Measurements from ENCODE around the gene SLC6A5.
"Not testable (repeated sequence)": the region's sequence is repeated elsewhere in the genome, so short reads cannot be mapped to it uniquely, and the experiment has no call there.

Gene SLC6A5

DNA sequence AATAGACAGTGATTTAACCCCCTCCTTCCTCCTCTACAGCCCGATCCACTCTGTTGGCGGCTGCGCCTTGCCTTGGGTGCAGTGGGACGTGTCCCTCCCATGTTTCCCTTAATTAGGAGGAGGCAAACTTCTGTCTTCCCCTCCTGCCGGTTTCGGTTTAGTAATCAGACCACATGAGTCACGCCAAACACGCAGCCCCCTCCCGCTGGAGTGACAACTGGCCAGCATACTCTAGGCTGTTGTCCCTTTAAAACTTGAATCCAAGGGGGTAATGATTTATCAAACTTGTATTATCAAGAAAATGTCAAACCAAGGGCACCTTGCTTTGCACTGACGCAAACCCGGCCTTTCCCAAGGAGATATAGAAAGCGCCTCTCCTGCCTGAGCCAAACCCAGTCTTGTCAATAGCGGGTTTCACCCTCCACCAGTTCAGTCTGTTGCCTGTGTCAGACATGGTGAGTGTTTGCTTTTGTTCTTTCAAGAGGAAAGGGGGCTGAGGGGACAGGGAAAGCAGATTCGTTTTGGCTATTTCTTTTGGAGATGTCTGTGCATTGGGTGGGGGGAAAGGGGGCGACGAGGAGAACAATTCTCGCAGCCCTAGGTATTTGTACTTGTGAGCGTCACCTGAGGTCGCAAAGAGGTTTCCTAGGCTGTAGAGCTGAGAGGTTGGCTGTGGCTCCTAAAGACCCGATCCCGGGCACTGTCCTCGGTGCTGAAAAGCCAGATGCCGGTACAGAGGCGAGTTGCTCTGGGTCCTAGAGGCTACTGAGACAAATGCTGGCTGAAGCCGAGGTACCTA lies at the start of gene SLC6A5:
Gene SLC6A5, plus strand, starts transcription at position 388 of the 799 bp plus-strand sequence. Its CDS starts 65 bp downstream, at position 453.
- no peak for DNase-seq

DNA sequence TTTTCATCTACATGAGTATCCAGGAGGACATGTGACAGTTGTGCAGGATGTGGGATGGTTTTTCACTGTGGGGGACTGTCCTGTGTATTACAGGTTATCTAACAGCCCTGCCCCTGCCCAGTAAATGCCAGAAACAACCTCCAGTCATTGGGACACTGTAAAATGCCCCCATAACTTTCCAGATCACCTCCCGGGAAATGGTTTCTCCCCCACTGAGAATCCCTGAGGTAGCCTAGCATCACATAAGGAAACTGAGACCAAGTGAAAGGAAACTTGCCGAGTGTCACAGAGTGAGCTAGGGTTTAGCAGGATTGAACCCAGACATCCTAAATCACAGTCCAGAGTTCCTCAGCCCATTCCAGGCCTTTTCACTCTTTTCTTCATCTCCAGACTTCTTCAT lies 48.3 kb upstream of the SLC6A5 start:
- DNase-seq: no peak

DNA sequence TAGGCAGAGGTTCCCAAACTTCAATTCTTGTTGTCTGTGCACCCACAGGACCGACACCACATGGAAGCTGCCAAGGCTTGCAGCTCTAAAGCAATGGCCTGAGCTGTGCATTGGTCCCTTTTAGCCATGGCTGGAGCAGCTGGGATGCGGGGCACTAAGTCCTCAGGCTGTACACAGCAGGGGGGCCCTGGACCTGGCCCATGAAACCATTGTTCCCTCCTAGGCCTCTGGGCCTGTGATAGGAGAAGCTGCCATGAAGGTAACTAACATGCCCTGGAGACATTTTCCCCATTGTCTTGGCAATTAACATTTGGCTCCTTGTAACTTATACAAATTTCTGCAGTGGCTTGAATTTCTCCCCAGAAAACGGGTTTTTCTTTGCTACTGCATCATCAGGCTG lies 43.6 kb upstream of the SLC6A5 start:
- DNase-seq: no peak

DNA sequence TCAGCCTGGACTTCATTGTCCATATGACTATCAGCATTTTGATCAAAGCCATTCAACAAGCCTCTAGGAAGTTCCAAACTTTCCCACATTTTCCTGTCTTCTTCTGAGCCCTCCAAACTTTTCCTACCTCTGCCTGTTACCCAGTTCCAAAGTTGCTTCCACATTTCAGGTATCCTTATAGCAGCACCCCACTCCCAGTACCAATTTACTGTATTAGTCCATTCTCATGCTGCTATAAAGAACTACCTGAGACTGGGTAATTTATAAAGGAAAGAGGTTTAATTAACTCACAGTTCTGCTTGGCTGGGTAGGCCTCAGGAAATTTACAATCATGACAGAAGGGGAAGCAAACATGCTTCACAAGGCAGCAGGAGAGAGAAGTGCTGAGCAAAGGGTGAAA lies 43.0 kb upstream of the SLC6A5 start:
- DNase-seq: not testable (repeated sequence)

DNA sequence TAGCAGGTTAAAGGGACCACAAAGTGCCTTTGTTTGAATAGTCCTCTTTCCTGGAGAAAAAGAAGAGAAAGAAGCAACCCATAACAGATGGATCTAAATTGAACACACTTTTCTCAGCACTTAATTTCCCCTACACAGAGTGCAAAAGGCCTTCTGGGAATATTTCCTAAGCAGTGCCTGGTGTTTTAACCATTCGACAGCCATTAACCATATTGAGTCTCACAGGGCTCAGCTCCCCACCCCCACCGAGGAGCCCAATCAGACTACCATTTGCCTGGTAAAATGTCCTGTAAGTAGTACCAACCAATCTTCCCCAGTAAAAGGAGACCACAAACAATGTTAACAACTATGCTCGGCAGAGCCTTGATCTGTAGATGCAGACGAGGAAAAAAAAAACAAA lies 40.7 kb upstream of the SLC6A5 start:
- DNase-seq: no peak

DNA sequence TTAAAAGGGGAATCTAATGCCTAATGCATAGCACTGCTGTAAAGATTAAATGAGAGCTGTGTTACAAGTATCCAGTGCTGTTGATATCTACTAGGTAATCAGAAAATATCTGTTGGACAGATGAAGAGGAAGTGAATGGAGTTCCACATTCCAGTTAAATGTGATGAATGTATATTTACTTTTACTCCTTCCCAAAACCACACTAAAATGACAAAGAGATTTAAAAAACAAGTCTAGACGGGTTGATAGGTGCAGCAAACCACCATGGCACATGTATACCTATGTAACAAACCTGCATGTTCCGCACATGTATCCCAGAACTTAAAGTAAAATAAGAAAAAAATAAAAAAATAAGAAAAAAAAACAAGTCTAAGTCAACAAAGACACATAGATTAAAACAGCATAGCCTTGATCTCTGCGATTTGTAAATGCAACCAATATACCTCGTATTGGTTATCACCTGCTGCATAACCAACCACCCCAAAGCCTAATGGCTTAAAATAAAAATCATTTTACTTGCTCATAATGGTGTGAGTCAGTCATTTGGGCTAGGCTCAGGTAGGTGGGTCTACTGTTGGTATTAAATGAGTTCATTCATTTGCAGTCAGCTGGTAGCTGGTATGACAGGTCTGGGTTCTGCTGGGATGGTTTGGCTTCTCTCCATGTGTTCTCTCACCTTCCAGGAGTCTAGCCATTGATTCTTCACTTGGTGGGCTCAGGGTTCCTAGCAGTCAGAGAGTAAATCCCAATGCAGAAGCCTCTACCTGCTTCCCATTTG lies 39.7 kb upstream of the SLC6A5 start:
- no peak for DNase-seq

DNA sequence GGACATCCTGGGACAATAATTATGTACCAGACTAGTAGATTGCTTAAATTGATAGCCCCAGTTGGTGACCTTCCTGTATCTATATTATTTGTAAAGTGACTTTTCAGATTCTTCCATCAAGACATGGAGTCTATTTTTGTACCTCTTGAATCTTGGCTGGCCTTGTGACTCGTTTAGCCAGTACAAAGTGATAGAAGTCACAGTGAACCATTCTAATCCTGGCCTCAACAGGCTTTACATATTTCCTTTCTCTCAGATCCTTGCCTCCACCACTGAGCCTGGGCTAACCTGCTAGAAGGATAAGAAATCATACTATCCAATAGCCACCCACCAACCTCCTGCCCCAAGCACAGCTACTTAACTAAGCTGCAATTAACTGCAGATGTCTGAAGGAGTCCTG lies 37.5 kb upstream of the SLC6A5 start:
- DNase-seq: no peak

DNA sequence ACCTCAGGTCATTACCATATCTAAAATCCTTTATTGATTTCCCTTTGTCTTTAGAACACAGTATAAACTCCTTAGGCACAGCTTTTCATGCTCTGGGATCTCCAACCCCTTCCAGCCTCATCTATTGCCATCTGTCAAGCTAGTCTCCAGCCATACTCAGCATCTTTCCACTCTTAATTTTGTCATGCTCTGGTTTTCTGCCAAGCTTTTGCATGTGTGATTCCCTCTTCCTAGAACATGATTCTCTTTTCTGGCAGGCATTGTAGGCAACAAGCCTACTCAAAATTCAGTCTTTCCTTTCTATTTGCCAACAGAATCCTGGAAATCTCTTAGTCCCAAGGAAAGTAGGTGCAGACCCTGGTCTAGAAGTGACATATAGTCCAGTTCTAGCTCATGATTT lies 35.5 kb upstream of the SLC6A5 start:
- no peak for DNase-seq

DNA sequence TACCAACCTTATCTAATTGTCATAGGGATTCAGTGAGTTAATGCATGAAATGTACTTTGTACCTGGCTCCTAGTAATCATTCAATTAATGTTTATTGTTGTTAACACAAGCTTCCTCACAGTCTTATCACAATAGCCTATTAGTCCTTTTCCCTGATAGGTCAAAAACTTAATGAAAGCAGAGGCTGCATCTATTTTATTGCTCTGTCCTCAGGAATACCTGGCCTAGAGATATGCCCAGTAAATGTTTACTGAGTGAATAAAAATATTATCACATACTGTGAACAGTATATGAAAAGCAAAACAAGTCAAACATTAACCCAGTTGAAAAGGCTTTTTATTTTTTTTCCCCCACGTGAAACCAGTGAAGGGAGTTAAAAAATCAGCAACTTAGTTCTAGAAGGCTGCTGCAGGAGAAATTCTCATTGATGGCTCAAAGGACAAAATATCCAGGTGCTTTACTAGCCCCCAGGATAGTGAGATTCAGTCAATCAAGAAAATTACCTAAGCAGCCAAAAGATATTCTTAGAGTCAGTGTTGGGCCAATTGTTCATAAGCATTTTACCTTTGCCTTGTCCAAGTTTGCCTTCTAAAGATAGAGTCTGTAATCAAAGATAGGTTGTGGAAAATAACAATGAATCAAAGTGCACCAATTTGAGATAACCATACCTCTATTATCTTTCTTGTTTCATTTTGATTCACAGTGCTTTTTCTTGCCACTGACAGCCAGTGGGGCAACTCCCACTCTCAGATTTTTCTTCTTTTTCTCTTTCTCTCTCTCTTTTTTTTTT lies 34.4 kb upstream of the SLC6A5 start:
- no peak for DNase-seq

DNA sequence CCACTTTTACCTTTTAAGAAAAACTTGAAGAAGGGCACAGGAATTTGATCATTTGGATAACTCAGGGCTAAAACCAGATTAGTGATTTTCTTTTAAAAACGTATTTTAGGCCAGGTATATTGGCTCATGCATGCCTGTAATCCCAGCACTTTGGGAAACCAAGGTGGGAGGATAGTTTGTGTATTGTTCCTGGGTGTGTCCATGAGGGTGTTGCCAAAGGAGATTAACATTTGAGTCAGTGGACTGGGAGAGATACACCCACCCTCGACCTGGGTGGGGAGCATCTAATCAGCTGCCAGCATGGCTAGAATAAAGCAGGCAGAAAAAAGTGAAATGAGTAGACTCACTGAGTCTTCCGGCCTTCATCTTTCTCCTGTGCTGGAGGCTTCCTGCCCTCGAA lies 33.3 kb upstream of the SLC6A5 start:
- DNase-seq: not testable (repeated sequence)

DNA sequence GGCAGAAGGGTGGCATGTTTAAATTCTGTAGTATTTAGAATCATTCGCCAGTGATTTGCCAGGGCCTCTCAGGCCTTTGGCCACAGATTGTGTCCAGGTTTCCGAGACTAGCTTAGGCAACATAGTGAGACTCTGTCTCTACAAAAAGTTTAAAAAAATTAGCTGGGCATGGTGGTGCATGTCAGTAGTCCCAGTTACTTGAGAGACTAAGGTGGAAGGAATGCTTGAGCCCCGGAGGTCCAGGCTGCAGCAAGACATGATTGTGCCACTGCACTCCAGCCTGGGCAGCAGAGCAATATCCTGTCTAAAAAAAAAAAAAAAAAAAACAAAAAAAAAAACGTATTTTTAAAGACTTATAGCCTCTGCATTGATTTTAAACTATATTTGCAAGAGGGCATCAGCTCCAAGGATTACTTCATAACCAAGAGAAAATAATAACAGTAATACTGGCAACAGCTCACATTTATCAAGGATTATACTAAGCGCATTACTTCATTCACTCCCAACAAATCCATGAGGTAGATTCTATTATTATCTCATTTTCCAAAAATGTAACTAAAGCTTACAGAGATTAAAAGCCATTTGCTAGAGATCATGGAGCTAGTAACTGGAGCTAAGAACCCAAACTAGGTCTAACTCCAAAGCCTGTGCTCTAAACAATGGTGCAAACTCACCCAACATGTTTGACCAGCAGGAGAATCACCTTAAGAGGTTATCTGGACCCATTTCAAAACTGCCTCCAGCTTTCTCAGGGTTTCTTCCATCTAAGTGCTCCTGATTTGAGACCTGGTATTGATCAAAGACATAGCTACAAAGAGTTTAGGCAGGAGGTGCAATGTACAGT lies 32.6 kb upstream of the SLC6A5 start:
- DNase-seq: no peak

DNA sequence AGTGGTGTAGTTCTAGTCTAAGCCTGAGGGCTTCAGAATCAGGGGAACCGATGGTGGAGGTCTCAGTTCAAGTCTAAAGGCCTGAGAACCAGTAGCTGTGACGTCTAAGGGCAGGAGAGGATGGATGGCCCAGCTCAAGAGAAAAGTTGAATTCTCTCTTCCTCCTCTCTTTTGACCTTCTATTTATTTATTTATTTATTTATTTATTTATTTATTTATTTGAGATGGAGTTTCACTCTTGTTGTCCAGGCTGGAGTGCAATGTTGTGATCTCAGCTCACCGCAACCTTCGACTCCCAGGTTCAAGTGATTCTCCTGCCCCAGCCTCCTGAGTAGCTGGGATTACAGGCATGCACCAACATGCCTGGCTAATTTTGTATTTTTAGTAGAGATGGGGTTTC lies 19.7 kb upstream of the SLC6A5 start:
- not testable (repeated sequence) for DNase-seq

DNA sequence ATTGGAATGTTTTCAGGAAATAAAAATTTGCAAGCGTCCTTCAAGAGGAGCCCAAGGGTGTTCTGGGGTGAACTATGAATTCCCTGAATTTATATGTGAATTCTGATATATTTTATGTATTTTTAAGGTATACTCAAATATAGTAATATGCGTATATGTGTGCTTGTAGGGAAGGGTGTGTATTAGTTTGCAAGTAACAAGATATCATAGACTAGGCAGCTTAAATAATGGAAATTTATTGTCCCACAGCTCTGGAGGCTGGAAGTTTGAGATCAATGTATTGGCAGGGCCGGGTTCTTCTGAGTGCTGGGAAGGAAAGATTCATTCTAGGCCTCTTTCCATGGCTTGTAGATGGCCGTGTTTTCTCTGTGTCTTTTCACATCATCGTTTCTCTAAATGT lies 16.2 kb upstream of the SLC6A5 start:
- no peak for DNase-seq

DNA sequence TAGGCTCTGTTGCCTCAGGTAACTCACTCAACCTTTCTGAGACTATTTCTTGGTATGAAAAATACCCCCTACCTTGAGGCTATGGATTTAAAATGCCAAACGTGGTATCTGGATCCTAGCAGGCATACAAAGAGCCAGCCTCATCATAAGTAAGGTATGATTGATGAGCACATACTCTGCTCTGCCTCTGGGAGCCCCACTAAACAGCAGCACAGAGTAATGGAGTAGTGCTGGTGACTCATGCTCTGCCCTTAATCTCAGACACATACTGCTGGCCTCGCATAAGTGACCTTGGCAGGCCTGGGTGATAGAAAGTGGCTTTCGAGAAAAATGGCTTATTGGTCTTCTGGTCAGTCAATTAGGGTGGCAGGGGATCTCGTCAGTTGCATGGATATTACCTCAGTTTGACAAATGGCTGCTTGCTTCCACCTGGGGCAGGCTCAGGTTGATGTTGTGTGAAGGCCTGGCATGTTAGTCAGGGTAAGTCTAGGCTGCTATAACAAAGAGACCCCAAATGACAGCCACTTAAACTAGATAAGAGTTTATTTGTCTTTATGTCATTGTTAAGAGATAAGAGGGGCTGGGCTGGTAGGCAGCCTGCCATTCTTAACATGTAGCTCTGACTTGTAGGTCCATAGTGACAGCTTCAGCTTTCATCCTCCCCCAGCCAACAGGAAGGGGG lies 15.2 kb upstream of the SLC6A5 start:
- DNase-seq: no peak

DNA sequence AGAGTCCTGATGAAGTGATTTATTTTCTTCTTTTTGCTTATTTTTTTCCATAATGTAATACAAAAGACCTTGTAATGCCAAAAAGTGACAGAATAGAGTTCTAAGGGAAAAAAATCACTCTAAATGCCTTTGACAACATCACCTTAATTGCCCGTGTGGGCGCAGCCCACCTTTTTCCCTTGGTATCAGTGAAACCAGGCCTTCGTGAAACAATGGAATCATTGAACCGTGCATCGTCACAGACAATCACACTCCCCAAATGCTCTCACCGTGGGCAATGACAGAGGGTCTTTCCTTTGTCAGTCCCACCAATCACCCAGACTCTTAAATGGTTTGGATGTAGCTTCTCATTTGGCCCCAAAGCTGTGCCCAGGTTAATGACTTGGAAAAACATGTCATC lies 9.6 kb upstream of the SLC6A5 start:
- DNase-seq: no peak

DNA sequence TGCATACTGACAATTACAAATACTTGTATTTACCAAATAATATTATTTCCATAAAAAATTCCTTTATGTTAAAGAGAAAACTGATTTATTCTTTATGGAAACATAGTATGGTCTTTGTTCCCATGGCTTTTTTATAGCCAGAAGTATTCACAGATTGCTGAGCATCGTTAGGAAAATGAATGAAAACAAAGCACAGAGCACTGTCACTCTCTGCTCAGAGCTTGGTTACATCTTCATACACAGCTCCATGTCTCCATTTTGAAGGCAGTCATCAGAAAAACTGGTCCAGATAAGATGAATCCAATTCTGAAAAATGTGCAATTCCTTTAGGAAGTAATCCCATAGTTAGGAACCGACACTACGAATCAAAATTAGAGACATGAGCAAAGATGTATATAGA lies 9.0 kb upstream of the SLC6A5 start:
- no peak for DNase-seq

DNA sequence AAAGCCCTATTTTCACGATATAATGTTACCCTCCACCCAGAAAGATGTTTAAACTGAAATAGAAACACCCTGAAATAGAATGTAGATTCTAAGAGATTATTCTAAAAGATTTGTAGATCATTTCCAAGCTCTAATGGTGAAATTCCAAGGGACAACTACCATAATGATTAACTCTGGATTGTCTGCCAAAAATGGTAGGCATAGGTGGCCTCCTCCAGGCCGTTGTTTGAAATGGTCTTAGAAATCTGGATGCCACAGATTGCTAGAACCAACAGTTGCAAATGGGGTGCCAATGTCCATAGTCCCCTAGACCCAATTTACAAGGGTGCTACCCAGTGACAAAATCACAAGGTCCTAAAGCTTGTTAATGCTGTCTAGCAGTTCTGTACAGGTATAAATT lies 6.7 kb upstream of the SLC6A5 start:
- no peak for DNase-seq

DNA sequence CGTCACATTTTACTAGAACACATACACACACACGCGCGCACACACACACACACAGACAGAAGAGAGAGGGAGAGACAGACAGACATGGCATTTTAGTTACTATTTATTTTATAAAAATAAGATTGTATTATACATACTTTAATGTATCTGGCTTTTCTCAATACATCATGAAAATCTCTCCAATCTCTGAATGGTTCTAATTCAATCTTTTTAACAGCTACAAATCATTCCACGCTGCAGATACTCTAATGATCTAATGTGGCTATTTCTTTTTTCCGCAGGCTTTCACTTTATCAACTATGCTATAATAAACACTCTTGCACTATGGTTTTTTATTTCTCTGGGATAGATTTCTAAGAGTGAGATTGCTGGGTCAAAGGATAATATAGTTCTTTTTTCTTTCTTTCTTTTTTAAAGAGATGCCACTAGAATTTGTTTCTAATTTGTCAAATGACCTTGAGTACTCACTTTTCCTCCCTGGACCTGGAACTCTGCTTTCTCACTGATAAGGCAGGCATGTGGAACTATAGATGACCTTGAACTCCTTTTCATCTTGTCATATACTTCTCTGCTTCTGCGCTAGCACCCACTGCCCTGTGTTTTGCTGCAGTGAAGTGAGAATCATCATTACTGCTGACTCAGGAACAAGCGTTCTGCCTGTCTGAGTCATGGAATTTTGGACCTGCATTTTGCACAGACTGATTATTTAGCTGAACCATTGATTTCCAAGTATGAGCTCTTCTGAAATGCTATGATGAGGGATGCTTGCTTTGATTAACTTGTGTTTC lies 4.9 kb upstream of the SLC6A5 start:
- DNase-seq: no peak

DNA sequence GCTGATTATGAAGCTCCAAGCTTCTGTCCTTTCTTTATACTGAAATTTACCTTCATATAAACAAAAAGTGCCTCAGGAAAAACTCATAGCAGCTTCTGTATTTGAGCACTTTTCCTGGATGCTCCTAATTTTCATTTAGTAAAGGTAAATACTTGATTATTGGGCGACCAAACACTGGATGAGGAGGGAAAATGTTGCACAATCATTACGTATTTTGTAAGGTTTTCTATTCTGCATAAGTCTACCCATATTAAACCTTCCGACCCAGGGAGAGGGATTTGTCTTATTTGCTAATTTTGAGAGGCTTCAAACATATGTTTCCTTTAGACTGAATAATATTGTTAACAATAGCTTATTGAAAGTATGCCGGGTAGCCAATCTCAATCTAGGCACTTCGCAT lies 4.3 kb upstream of the SLC6A5 start:
- no peak for DNase-seq

DNA sequence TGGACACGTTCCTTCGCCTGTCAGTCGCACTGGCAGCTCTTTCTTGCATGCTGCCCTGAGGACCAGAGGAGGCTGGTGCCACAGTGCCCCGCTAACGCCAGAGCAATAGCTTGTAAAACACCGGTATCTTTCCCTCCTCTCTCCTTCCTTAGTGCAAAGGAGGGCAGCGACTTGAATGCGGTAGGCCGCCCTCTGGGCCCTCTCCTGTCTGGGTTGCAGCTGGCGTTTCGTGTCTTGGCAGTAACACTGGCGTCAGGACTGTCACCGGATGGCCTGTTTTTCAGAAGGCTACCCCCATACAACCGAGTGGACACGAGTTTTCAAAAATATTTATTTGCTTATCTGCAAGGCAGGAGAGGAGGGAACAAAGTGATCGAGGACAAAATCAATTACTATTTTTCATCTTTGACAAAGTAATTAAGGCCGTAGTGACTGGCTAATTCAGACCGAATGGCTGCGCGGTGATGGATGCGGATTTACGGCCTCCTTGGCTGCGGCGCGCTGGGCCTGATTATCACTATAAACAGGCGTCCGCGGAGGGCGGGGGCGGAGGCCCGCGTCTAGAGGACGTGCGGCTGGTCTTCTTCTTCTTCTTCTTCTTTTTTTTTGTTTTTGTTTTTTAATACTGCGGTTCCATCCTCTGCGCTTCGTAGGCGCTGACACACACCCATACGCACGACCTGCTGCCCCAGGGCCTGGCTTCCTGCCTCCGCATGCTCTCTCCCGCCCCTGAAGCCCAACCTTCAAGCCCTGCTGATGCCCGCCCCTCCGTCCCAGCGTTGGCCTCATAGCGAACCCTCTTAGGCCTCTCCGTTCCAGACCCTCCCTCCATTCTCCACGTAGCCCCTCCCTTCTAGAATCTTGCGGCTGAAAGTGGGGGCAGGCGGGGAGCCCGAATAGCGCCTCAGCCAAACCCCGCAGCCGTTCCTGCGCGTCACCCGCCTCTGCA lies 2.9 kb upstream of the SLC6A5 start:
- no peak for DNase-seq
